ENCODE measurements around the gene HNRNPA2B1.

HNRNPA2B1 gene

GRCh38 chr7:26141077-26141476 is 59.5 kb downstream of the HNRNPA2B1 start:
- DNase-seq: no peak

DNA sequence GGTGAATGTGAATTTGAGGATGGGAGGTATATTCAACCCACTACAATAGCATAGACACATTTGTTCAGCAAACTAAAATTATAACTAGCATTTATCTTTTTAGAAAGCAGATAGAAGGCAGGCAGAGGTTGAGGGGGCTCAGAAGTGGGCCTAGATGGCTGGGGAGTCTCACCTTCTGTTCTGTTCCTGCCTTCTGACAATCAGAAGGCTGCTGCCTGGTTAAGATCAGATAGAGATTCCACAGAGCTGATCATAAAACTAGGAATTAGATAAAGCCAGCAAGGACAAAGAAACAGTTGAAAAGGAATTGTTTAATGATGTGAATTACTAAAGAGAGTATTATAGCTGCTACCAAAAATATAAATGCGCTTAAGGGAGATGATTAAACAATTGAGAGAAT is 60.2 kb downstream of the HNRNPA2B1 start:
- no peak for DNase-seq
